GM04503 (cell line): ENCODE data around the gene MSMO1.
"Not testable (repeated sequence)": the region's sequence is repeated elsewhere in the genome, so short reads cannot be mapped to it uniquely, and the experiment has no call there.

Experiments used
- DNase-seq: peaks from one replicate; pipeline ENCODE4 v3.0.0-alpha.2; 2012; ENCODE audit warnings: low read depth

Gene MSMO1

GRCh38 chr4:165327211-165328100, at the start of gene MSMO1:
Gene MSMO1 (plus strand): TSS chr4:165327669. CDS start chr4:165333371, 5,702 bp downstream.
- DNase-seq: peak; percentile 94

- not testable (repeated sequence) for DNase-seq
These were observed 47.9 kb upstream of the MSMO1 start for GRCh38 chr4:165279531-165279930.

DNA sequence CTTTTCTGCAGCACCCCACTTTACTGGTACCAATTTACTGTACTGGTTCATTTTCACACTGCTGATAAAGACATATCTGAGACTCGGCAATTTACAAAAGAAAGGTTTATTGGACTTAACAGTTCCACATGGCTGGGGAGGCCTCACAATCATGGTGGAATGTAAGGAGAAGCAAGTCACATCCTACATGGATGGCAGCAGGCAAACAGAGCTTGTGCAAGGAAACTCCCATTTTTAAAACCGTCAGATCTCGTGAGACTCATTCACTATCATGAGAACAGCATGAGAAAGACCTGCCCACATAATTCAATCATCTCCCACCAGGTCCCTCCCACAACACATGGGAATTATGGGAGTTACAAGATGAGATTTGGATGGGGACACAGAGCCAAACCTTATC, 42.8 kb upstream of the MSMO1 start:
- not testable (repeated sequence) for DNase-seq

DNA sequence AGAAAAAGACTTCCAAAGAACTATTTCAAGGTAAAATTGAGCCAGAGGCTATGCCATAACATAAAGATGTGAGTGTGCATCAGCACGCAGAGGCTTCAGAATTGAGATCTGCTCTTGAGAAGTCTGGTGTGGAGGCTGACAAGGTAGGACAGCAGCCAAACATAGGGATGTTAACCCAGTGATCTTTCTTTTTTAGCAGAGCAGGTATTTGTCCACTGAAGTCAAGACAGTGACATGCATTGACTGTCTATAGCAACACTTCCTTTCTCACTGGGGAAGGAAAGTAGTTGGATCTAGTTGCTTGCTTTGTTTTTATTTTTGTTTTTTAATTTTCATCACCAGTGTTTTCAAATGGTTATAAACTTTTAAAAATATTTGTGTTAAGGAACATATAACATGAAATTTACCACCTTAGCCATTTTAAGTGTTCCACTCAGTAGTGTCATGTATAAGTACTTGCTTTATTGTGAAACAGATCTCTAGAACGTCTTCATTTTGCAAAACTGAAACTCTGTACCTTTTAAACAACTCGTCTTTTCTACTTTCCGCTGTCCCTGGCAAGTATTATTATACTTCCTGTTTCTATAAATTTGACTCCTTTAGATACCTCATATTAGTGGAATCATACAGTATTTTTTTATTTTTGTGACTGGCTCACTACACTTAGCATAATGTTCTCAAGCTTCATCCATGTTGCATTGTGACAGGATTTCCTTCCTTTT, 40.7 kb upstream of the MSMO1 start:
- not testable (repeated sequence) for DNase-seq

GRCh38 chr4:165288226-165288625, 39.2 kb upstream of the MSMO1 start:
- DNase-seq: no peak

DNA sequence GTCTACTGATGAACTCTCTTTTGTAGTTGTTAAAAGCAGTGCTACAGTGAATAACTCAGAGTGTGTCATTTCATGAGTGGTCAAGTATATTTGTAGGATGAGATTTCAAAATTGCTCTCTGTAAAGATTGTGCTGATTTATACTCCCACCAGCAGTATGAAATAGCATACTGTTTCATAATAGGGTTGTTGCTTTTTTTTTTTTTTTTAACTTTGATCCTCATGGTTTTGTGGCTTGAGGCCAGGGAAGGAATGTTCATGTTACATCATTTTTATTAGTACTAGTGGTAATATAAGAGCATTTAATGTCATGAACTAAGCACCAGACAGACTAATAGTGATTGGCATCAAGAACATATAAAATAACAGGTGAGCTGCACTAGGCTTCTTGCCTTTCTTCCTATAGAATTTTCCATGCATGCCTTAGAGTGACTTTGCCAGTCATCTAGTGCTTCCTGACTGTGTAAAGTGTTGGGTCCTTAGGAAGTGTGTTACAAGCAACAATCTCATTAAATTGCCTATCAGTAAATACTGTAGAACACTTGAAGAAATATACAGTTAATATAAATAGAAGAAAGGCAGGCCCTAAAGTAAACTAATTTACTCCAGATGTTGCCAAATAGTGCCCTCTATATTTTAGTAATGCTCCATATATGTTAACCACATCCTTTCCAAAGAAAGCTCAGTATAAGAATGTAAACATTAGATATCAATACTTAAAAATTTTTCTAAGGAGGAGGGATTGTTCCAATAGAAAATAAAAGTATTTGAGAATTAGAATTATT, 38.6 kb upstream of the MSMO1 start:
- DNase-seq: peak; percentile 31

GRCh38 chr4:165289423-165289785, 38.1 kb upstream of the MSMO1 start:
- no peak for DNase-seq

- no peak for DNase-seq
These were observed 34.4 kb upstream of the MSMO1 start for GRCh38 chr4:165293061-165293460.

DNA sequence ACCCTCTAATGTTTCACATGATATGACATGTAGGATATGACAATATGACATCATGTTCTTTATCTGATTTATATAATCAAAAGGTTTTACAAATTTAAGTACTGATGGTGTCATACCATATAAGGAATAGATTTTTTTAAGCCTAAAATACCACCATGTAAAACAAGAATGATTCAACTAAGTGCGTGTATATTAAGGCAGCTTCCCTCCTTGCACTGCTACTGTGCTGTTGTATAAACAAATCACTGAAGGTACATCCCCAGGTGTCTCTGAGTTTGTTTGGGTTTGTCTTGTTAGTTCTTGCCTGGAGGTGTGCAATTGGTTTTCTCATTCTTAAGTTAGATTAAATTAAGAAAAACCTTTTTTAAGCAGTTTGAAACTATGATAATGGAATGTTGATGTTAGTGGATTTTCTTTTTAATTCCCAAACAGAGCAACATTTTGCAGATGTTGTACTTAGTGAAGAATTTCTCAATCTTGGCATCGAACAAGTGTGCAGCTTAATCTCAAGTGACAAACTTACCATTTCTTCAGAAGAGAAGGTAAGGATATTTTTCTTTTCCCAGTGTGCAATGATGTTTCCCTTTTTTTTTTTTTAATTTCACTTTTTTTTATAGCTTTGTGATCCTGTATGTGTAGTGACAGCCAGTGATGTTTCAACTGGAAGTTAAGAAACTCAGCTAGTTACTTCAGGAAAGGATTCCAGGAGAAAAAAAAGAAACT, 33.4 kb upstream of the MSMO1 start:
- no peak for DNase-seq

GRCh38 chr4:165294907-165295306, 32.6 kb upstream of the MSMO1 start:
- DNase-seq: no peak

- no peak for DNase-seq
These were observed 29.8 kb upstream of the MSMO1 start for GRCh38 chr4:165297626-165298025.

GRCh38 chr4:165299399-165300060, 27.9 kb upstream of the MSMO1 start:
- no peak for DNase-seq

- no peak for DNase-seq
These were observed 25.6 kb upstream of the MSMO1 start for GRCh38 chr4:165301833-165302232.

DNA sequence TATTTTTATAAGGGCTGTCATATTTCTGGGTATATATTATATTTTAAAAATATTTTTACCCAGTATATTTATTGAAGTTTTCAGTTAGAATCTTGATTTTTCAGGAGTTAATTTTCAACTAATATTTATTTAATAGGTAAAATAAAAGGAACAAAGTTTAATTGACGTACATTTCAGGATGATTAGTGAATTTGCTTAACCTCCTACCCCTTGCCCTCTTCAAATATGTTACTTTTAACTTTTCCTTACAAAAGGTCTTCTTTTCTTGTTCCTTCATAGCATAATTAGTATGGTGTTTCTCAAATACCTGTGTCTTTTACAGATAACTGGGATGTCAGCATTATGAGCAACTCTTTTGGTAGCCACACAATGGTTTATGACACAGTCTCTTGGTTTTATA, 24.8 kb upstream of the MSMO1 start:
- no peak for DNase-seq

DNA sequence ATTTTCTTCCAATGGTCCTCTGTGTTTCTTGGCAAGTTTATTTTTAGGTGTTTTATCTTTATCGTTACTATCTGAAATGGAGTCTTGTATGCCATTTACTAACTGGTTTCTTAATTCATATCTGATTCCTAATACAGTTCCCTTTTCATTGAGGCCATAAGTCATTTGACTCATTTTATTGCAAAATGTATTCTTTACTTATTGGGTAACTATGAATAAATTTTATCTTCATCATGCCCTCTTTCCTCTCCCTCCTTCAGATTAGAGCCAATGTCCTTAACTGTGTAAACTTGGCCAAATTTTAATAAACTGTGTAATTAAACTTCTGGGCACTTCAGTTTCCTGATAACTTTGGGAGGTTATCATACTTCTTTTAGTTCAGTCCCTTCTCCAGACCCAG, 19.3 kb upstream of the MSMO1 start:
- no peak for DNase-seq

- DNase-seq: no peak
These were observed 18.9 kb upstream of the MSMO1 start for GRCh38 chr4:165308606-165309005.

GRCh38 chr4:165309456-165309855, 18.0 kb upstream of the MSMO1 start:
- DNase-seq: no peak

DNA sequence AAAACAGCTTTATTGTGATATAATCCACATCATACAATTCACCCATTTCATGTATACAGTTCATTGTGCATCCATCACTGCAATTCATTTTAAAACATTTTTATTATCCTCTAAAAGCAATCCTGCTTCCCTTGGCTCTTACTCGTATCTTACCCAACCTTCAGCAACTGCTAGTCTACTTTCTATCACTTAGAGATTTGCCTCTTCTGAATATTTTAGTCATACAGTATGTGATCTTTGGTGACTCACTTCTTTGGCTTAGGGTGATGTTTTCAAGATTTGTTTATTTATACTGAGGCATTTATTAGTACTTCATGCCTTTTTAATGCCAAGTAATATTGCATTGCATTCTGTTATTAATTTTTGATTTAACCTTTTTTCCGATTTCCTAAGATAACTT, 15.0 kb upstream of the MSMO1 start:
- DNase-seq: no peak

DNA sequence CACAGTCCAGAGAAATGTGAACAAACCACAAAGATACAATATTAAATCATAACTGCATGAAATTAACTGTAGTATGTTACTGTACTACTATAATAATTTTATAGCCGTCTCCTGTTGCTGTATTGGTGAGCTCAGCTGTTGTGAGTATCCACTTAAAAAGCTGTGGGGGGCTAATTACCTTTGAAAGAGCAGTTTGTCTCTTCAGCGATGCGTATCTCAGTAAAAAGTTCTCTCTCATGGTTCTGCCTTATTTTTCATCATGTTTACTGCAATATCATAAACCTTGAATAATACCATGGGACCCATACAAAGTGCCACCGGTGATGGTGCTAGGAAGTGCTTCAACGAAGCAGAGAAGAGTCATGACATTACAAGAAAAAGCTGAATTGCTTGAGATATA, 8.4 kb upstream of the MSMO1 start:
- DNase-seq: no peak

DNA sequence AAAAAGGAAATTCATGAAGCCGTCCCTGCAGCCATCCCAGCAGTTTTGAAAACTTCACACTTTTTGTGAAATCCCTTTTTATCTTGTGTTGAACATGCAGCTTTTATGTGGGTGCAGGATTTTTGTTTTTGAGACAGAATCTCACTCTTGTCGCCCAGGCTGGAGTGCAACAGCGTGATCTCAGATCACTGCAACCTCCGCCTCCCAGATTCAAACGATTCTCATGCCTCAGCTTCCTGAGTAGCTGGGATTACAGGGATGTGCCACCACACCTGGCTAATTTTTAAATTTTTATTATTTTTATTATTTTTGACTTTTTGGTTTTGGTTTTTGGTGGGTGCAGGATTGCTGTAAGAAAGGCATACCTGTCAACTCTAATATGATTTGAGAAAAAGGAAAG, 8.0 kb upstream of the MSMO1 start:
- DNase-seq: no peak

- DNase-seq: no peak
These were observed 3.1 kb upstream of the MSMO1 start for GRCh38 chr4:165324236-165324917.
